KMS-11 (cell line): ENCODE measurements around the gene PSMD7.
"Not testable (repeated sequence)": the region's sequence is repeated elsewhere in the genome, so short reads cannot be mapped to it uniquely, and the experiment has no call there.

ENCODE experiments used
- H2AFZ ChIP-seq: fragments of 200-600 bp; sonication (generic); 2 replicates; pipeline ENCODE4 v1.6.1; 2016; ENCODE audit warnings: antibody characterized with exemption, mixed run types, low read depth
- H3K27ac ChIP-seq: fragments of 200-600 bp; sonication (generic); 2 replicates; pipeline ENCODE4 v1.6.1; 2016; ENCODE audit warnings: mild to moderate bottlenecking, mixed run types
- H3K27me3 ChIP-seq: fragments of 200-600 bp; sonication (generic); 2 replicates; pipeline ENCODE4 v1.6.1; 2017; ENCODE audit warnings: mild to moderate bottlenecking, low read depth, mixed run types, moderate library complexity; ENCODE audit not compliant: insufficient read depth
- H3K36me3 ChIP-seq: fragments of 200-600 bp; sonication (generic); 2 replicates; pipeline ENCODE4 v1.6.1; 2017; ENCODE audit warnings: mild to moderate bottlenecking, mixed run types; ENCODE audit not compliant: insufficient read depth
- H3K4me1 ChIP-seq: fragments of 200-600 bp; sonication (generic); 2 replicates; pipeline ENCODE4 v1.6.1; 2016; ENCODE audit warnings: mild to moderate bottlenecking, low read depth, mixed run types; ENCODE audit not compliant: poor library complexity, severe bottlenecking
- H3K4me2 ChIP-seq: fragments of 200-600 bp; sonication (generic); 2 replicates; pipeline ENCODE4 v1.7.0; 2016; ENCODE audit warnings: mild to moderate bottlenecking, mixed run types
- H3K4me3 ChIP-seq: fragments of 200-600 bp; sonication (generic); IDR thresholded peaks from 2 replicates; pipeline ENCODE4 v1.6.1; 2017; ENCODE audit warnings: low read depth, low read length, mixed read lengths; ENCODE audit not compliant: insufficient read depth
- H3K79me2 ChIP-seq: fragments of 200-600 bp; sonication (generic); 2 replicates; pipeline ENCODE4 v1.6.1; 2016; ENCODE audit warnings: low read depth, mixed run types; ENCODE audit not compliant: insufficient read depth
- H3K9ac ChIP-seq: fragments of 200-600 bp; sonication (generic); 2 replicates; pipeline ENCODE4 v1.6.1; 2016; ENCODE audit warnings: mild to moderate bottlenecking, mixed run types
- H4K20me1 ChIP-seq: fragments of 200-600 bp; sonication (generic); 2 replicates; pipeline ENCODE4 v1.6.1; 2016; ENCODE audit warnings: mild to moderate bottlenecking, mixed run types; ENCODE audit not compliant: insufficient read depth

Gene PSMD7

DNA sequence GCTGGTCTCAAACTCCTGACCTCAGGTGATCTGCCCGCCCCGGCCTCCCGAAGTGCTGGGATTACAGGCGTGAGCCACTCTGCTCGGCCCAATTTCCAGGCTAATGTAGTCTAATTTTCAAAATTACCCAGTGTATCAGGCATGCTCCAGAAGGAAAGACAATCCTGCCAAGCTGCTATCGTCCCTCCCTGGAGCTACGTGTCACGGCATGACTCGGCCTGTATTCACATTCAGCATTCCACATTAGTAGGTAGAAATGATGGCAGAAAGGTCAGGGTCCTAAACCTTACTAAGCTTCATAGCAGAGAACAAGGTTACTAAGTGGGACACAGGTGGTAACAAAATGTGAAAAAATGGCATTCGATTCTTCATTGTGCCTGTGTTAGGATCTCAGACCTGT, 42.6 kb downstream of the PSMD7 start:
- not testable (repeated sequence) for H3K79me2 ChIP-seq, H3K4me3 ChIP-seq, H3K27me3 ChIP-seq, H3K4me1 ChIP-seq, H3K4me2 ChIP-seq, H3K27ac ChIP-seq, H3K36me3 ChIP-seq, H2AFZ ChIP-seq, H3K9ac ChIP-seq, H4K20me1 ChIP-seq

DNA sequence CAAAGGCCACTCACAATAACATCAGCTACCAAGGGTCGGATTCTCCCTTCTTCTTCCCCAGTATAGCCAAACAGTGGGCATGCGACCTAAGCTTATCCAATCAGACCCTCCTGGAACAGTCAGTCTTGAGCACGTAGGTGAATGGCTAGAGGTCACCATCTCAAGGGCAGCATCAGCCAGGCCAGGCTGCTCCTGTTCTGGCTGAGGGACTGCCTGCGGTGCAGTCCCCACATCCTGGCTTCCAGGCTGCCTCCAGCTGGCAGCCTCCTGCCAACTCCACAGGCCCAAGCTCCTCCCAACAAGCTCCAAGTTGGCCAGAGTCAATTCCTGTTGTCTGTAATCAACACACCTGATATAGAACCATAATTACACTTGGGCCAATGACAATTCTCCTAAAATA, 56.4 kb downstream of the PSMD7 start:
- not testable (repeated sequence) for H4K20me1 ChIP-seq, H2AFZ ChIP-seq, H3K9ac ChIP-seq, H3K4me1 ChIP-seq, H3K36me3 ChIP-seq, H3K27me3 ChIP-seq, H3K27ac ChIP-seq, H3K4me2 ChIP-seq, H3K4me3 ChIP-seq, H3K79me2 ChIP-seq
